Panc1 (cell line): ENCODE results near the gene EXT2. TPM values are rescaled to one million over a fixed set of nuclear protein-coding genes. Genes with fewer than 3 reads are reported as not detected.

Source experiments
- ATAC-seq: fragments of 200-7000 bp; cut with Tn5 transposase; 2 replicates; pipeline ENCODE4 v1.9.1; 2020; ENCODE audit warnings: mild to moderate bottlenecking, moderate library complexity
- BruUV-seq: library from RNA; stranded (reverse); fragments of 400-500 nt; replicated peaks from 2 replicates; lab custom pipeline; 2021; lab: Mats Ljungman, UMichigan
- CTCF ChIA-PET: fragments of 300-600 bp; sonication (Branson Sonifier 250); formaldehyde crosslinking; loops from one replicate; lab custom pipeline; 2022; ENCODE audit warnings: antibody characterized with exemption; lab: Charles Lee
- POLR2A ChIA-PET: fragments of 300-600 bp; sonication (Branson Sonifier 250); formaldehyde crosslinking; loops from one replicate; lab custom pipeline; 2022; ENCODE audit warnings: antibody characterized with exemption; lab: Charles Lee
- DNase-seq: peaks from one replicate; pipeline ENCODE4 v3.0.0-alpha.2; 2010; ENCODE audit warnings: low read depth, low spot score
- H3K27ac ChIP-seq: 2 replicates; pipeline ENCODE4 v1.5.1; 2011; ENCODE audit warnings: mild to moderate bottlenecking, low read length, inconsistent platforms
- H3K27me3 ChIP-seq: fragments of 200-500 bp; sonication (Bioruptor generic); 2 replicates; pipeline ENCODE4 v1.6.0; 2014; ENCODE audit warnings: low read length, inconsistent platforms; ENCODE audit not compliant: control insufficient read depth, insufficient read depth
- H3K36me3 ChIP-seq: fragments of 200-500 bp; sonication (Bioruptor generic); 2 replicates; pipeline ENCODE4 v1.5.1; 2014; ENCODE audit warnings: inconsistent platforms, mild to moderate bottlenecking, low read length, moderate library complexity; ENCODE audit not compliant: control insufficient read depth, insufficient read depth
- H3K4me1 ChIP-seq: 2 replicates; pipeline ENCODE4 v1.5.1; 2011; ENCODE audit warnings: inconsistent platforms, mild to moderate bottlenecking, low read length, moderate library complexity; ENCODE audit not compliant: control insufficient read depth, insufficient read depth
- H3K4me3 ChIP-seq, 2 experiments: 2 replicates each; pipeline ENCODE4 v1.5.1; 2011 to 2012; ENCODE audit warnings: low read depth in 2 of 2, low read length in 2 of 2, mild to moderate bottlenecking in 2 of 2, inconsistent platforms in 1 of 2, moderate library complexity in 1 of 2
- H3K9me3 ChIP-seq: fragments of 200-500 bp; sonication (Bioruptor generic); 2 replicates; pipeline ENCODE4 v1.5.1; 2014; ENCODE audit warnings: low read depth, mild to moderate bottlenecking, inconsistent platforms, low read length, moderate library complexity; ENCODE audit not compliant: control insufficient read depth, insufficient read depth
- CTCF ChIP-seq: fragments of 450-650 bp; IDR thresholded peaks from 2 replicates; pipeline ENCODE4 v1.5.1; 2017; ENCODE audit warnings: mild to moderate bottlenecking
- POLR2AphosphoS5 ChIP-seq: IDR thresholded peaks from 2 replicates; pipeline ENCODE4 v1.6.1; 2012; ENCODE audit warnings: mild to moderate bottlenecking, low read depth, low read length, moderate library complexity
- SIN3A ChIP-seq: IDR thresholded peaks from 2 replicates; pipeline ENCODE4 v1.6.1; 2012; ENCODE audit warnings: low read depth, mild to moderate bottlenecking, low read length, moderate library complexity, borderline replicate concordance; ENCODE audit not compliant: insufficient read depth
- TCF7L2 ChIP-seq: IDR thresholded peaks from 2 replicates; pipeline ENCODE4 v1.6.1; 2011; ENCODE audit warnings: mild to moderate bottlenecking, low read depth, low read length, inconsistent platforms
- in situ Hi-C: cut with HindIII; loops from 2 replicates; pipeline ENCODE4 v1.10.0; 2016; ENCODE audit warnings: low sequenced_read_pairs, low pct_unique_long_range_greater_than_20kb
- intact Hi-C: fragments of 100-400 bp; cut with micrococcal nuclease; formaldehyde crosslinking; loops from one replicate; pipeline ENCODE4 v1.10.0; 2022; ENCODE audit not compliant: unreplicated experiment
- total RNA-seq: library from RNA; stranded (reverse); gene quantifications from one replicate; pipeline ENCODE4 v1.2.1, GENCODE V29; 2021; ENCODE audit not compliant: unreplicated experiment
- TF ChIP-seq, protein P1 (sequence below), 2 experiments: IDR thresholded peaks; 2 replicates each; pipeline ENCODE4 v1.6.1; 2011 to 2012; ENCODE audit warnings: low read depth in 2 of 2, control low read depth in 1 of 2, low read length in 1 of 2, mild to moderate bottlenecking in 1 of 2, moderate library complexity in 1 of 2; ENCODE audit not compliant: insufficient read depth in 1 of 2

The EXT2 gene
- total RNA-seq, 1 experiment from 2014 or later = 57.5 TPM

GRCh38 chr11:44226945-44227344 lies 131.5 kb downstream of the EXT2 start:
- POLR2A ChIA-PET = no interaction called here

GRCh38 chr11:44228379-44228778 lies 132.9 kb downstream of the EXT2 start:
- no peak for ATAC-seq
- DNase-seq = no peak
- no peak overlapping the region for H3K27ac ChIP-seq
- no TSS peak for BruUV-seq
- no peak for TF ChIP-seq POLR2AphosphoS5
- TF ChIP-seq SIN3A = no peak
- TF ChIP-seq TCF7L2 = no peak
- TF ChIP-seq, protein P1, sequence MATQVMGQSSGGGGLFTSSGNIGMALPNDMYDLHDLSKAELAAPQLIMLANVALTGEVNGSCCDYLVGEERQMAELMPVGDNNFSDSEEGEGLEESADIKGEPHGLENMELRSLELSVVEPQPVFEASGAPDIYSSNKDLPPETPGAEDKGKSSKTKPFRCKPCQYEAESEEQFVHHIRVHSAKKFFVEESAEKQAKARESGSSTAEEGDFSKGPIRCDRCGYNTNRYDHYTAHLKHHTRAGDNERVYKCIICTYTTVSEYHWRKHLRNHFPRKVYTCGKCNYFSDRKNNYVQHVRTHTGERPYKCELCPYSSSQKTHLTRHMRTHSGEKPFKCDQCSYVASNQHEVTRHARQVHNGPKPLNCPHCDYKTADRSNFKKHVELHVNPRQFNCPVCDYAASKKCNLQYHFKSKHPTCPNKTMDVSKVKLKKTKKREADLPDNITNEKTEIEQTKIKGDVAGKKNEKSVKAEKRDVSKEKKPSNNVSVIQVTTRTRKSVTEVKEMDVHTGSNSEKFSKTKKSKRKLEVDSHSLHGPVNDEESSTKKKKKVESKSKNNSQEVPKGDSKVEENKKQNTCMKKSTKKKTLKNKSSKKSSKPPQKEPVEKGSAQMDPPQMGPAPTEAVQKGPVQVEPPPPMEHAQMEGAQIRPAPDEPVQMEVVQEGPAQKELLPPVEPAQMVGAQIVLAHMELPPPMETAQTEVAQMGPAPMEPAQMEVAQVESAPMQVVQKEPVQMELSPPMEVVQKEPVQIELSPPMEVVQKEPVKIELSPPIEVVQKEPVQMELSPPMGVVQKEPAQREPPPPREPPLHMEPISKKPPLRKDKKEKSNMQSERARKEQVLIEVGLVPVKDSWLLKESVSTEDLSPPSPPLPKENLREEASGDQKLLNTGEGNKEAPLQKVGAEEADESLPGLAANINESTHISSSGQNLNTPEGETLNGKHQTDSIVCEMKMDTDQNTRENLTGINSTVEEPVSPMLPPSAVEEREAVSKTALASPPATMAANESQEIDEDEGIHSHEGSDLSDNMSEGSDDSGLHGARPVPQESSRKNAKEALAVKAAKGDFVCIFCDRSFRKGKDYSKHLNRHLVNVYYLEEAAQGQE (IDR thresholded peaks at IDR 0.05; ENCODE audit: insufficient read depth in 1 of 2, low read depth in 2 of 2, low read length in 1 of 2) = no peak
- TF ChIP-seq CTCF = no peak
- ChIA-PET CTCF (no interaction called here), POLR2A (interaction anchor here (0.5 kb wide), 1 partner anchor 46 kb away, joined by 3 read pairs; no protein-coding TSS in a partner anchor)
- no peaks in the 10 kb centered on the region for H3K27me3 ChIP-seq
- no peak overlapping the region for H3K4me3 ChIP-seq
- no peaks in the 10 kb centered on the region for H3K4me1 ChIP-seq
- no peaks in the 10 kb centered on the region for H3K36me3 ChIP-seq
- H3K9me3 ChIP-seq = no peaks in the 10 kb centered on the region
- intact Hi-C loops = no loop called here
- in situ Hi-C loops = no loop called here

More at GRCh38 chr11:44226945-44227344, 131.5 kb downstream of the EXT2 start:
- no peaks in the 10 kb centered on the region for H3K27me3 ChIP-seq
- H3K4me3 ChIP-seq = no peak overlapping the region
- ATAC-seq (no peak), DNase-seq (no peak)
- intact Hi-C loops = no loop called here
- no TSS peak for BruUV-seq
- no peaks in the 10 kb centered on the region for H3K9me3 ChIP-seq
- H3K27ac ChIP-seq = no peak overlapping the region
- H3K36me3 ChIP-seq = no peaks in the 10 kb centered on the region
- H3K4me1 ChIP-seq = no peaks in the 10 kb centered on the region
- TF ChIP-seq CTCF (no peak), SIN3A (no peak), POLR2AphosphoS5 (no peak), TCF7L2 (no peak)
- TF ChIP-seq, protein P1 (IDR thresholded peaks at IDR 0.05; ENCODE audit: insufficient read depth in 1 of 2, low read depth in 2 of 2, low read length in 1 of 2) = no peak
- in situ Hi-C loops = no loop called here
- CTCF ChIA-PET = no interaction called here
